GM11168 (cell line): ENCODE measurements around the gene SLC6A4.

Source experiments
- in situ Hi-C: fragments of 300-500 bp; cut with MboI; formaldehyde crosslinking; loops from one replicate; pipeline ENCODE4 v1.12.0; 2022; ENCODE audit warnings: low sequenced_read_pairs; ENCODE audit not compliant: unreplicated experiment

Gene SLC6A4

GRCh38 chr17:30240177-30240576 is 4.7 kb upstream of the SLC6A4 start:
- in situ Hi-C loops, result loop anchor here (25.0 kb wide), 1 partner anchor 128 kb away; the partner anchor contains the start of gene NSRP1

GRCh38 chr17:30239089-30239462 is 3.6 kb upstream of the SLC6A4 start:
- in situ Hi-C loops, result loop anchor here (25.0 kb wide), 1 partner anchor 127 kb away; the partner anchor contains the start of gene NSRP1

- in situ Hi-C loops, result loop anchor here (25.0 kb wide), 1 partner anchor 126 kb away; the partner anchor contains the start of gene NSRP1
Observed at GRCh38 chr17:30238387-30239088, 3.0 kb upstream of the SLC6A4 start.

- in situ Hi-C loops, result loop anchor here (25.0 kb wide), 1 partner anchor 126 kb away; the partner anchor contains the start of gene NSRP1
Observed at GRCh38 chr17:30238003-30238344, 2.5 kb upstream of the SLC6A4 start.

GRCh38 chr17:30237296-30238002 is 2.0 kb upstream of the SLC6A4 start:
- in situ Hi-C loops, result loop anchor here (25.0 kb wide), 1 partner anchor 125 kb away; the partner anchor contains the start of gene NSRP1

GRCh38 chr17:30236766-30237165 is 1.3 kb upstream of the SLC6A4 start:
- in situ Hi-C loops, result loop anchor here (25.0 kb wide), 1 partner anchor 124 kb away; the partner anchor contains the start of gene NSRP1

- in situ Hi-C loops, result loop anchor here (25.0 kb wide), 1 partner anchor 124 kb away; the partner anchor contains the start of gene NSRP1
Observed at GRCh38 chr17:30236297-30236624, 764 bp upstream of the SLC6A4 start.

- in situ Hi-C loops, result loop anchor here (25.0 kb wide), 1 partner anchor 123 kb away; the partner anchor contains the start of gene NSRP1
Observed at GRCh38 chr17:30234964-30235363, 533 bp downstream of the SLC6A4 start.

GRCh38 chr17:30234296-30234695 is 1.2 kb downstream of the SLC6A4 start:
- in situ Hi-C loops, result loop anchor here (25.0 kb wide), 1 partner anchor 122 kb away; the partner anchor contains the start of gene NSRP1

- in situ Hi-C loops, result loop anchor here (25.0 kb wide), 1 partner anchor 121 kb away; the partner anchor contains the start of gene NSRP1
Observed at GRCh38 chr17:30232824-30233427, 2.6 kb downstream of the SLC6A4 start.

GRCh38 chr17:30232015-30232823 is 3.3 kb downstream of the SLC6A4 start:
- in situ Hi-C loops, result loop anchor here (25.0 kb wide), 1 partner anchor 120 kb away; the partner anchor contains the start of gene NSRP1

- in situ Hi-C loops, result loop anchor here (25.0 kb wide), 1 partner anchor 118 kb away; the partner anchor contains the start of gene NSRP1
Observed at GRCh38 chr17:30230596-30231125, 4.8 kb downstream of the SLC6A4 start.

- in situ Hi-C loops, result loop anchor here (25.0 kb wide), 1 partner anchor 118 kb away; the partner anchor contains the start of gene NSRP1
Observed at GRCh38 chr17:30230009-30230408, 5.5 kb downstream of the SLC6A4 start.

- in situ Hi-C loops, result loop anchor here (25.0 kb wide), 1 partner anchor 117 kb away; the partner anchor contains the start of gene NSRP1
Observed at GRCh38 chr17:30229012-30229411, 6.5 kb downstream of the SLC6A4 start.

GRCh38 chr17:30228011-30228410 is 7.5 kb downstream of the SLC6A4 start:
- in situ Hi-C loops, result loop anchor here (25.0 kb wide), 1 partner anchor 116 kb away; the partner anchor contains the start of gene NSRP1

- in situ Hi-C loops, result loop anchor here (25.0 kb wide), 1 partner anchor 115 kb away; the partner anchor contains the start of gene NSRP1
Observed at GRCh38 chr17:30226878-30227277, 8.6 kb downstream of the SLC6A4 start.

- in situ Hi-C loops, result loop anchor here (25.0 kb wide), 1 partner anchor 114 kb away; the partner anchor contains the start of gene NSRP1
Observed at GRCh38 chr17:30225919-30226553, 9.5 kb downstream of the SLC6A4 start.

GRCh38 chr17:30225112-30225511 is 10.4 kb downstream of the SLC6A4 start:
- in situ Hi-C loops, result loop anchor here (25.0 kb wide), 1 partner anchor 113 kb away; the partner anchor contains the start of gene NSRP1
